ENCODE measurements around the gene PLA2G2C.
"Not testable (repeated sequence)": the region's sequence is repeated elsewhere in the genome, so short reads cannot be mapped to it uniquely, and the experiment has no call there.

PLA2G2C gene

DNA sequence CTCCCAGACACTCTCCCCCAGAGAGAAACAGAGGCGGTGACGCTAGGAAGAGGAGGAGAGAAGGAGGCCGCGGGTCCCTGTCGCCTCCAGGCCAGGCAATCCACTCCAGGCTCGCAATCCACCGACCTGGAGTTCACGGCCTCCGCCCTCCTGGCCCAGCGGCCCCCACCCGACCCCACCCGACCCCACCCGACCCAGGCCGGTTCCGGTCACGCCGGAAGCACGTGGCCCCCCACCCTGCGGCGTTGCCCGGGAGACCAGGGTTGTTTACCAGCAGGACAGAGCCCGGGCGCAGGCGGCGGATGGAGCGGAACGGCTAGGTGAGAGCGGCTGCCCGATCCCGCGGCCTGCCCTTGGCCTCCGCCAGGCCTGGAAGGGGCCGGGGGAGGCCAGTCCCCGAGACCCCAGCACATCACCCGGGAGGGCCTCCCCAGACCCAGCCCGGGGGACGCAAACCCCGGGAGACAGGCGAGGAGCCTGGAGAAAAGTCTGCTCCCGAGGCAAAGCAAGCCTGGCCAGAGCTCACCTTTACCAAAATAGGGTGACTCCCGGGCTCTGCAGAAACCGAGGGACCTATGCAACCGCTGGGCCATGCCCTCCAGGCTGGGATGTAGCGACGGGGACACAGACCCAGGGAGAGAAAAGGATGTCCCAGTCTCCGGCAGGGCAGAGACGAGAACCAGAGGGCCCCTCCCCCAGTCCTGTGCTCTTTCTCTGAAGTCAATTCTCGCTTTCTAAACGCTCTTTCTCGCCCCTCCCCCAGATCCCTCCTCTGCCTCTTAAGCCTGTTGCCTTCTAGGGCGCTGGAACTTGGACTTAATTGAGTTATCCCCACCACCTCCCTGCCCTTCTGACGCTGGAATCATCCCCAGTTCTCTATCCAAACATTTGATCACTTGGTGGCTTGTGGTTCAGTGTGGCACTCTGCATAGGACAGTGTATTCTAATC is at the start of gene PLA2G2C, which contains the start of gene UBXN10:
Gene PLA2G2C (minus strand): TSS at position 685 of the 949 bp plus-strand sequence. CDS start 9,155 bp downstream, outside the sequence.
Gene UBXN10 (plus strand): TSS at position 263 of the 949 bp plus-strand sequence. CDS start 4,466 bp downstream, outside the sequence.
- DNase-seq: peak; percentile 75

- DNase-seq: no peak
These were observed 48.6 kb upstream of the PLA2G2C start for GRCh38 chr1:20234788-20235535.

DNA sequence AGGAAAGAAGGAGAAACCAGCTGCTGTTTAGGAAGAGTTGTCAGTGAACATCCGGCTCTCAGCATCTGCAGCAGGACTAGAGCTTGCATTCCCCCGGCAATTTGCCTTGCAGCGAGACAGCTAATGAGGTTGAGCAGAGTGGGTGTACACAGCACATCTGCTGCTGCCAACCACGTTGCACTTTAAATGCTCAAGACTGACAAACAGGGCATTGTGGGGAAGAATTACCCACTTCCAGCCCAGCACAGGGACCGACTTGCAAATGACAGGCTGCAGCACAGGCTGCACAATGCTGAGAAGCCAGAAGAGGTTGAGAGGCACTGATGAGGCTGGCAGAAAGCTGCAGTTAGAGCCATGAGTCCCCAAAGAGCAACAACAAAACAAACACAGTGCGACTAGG is 47.5 kb upstream of the PLA2G2C start:
- no peak for DNase-seq

DNA sequence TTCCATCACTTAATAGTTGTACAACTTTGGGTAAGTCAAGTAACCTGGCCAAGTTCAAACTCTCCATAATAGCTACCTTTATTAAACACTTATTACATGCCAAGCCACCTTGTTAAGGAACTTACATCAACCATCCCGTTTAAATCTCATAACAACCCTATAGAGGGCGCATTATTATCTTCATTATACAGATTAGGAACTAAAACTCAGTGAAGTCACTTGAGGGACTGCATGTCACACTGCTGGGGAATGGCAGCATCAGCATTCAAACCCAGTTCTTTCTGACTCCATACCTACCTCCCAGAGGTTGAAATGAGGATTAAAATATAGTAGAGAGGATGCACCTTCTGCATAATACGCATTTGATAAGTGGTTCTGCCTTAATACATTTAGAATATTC is 47.1 kb upstream of the PLA2G2C start:
- DNase-seq: no peak

DNA sequence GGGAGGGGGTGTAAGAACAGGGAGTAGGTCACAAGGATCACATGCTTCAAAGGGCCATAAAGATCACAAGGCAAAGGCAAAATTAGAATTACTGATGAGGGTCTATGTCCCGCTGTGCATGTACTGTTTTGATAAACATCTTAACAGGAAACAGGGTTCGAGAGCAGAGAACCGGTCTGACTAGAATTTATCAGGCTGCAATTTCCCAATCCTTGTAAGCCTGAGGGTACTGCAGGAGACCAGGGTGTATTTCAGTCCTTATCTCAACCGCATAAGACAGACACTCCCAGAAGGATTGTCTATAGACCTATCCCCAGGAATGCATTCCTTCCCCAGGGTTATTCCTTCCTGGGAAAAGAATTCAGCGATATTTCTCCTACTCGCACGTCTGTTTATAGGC is 46.2 kb upstream of the PLA2G2C start:
- not testable (repeated sequence) for DNase-seq

- DNase-seq: no peak
These were observed 42.9 kb upstream of the PLA2G2C start for GRCh38 chr1:20229171-20229570.

- no peak for DNase-seq
These were observed 42.1 kb upstream of the PLA2G2C start for GRCh38 chr1:20228314-20228825.

- DNase-seq: no peak
These were observed 41.4 kb upstream of the PLA2G2C start for GRCh38 chr1:20227704-20228103.

GRCh38 chr1:20224546-20224945 is 38.2 kb upstream of the PLA2G2C start:
- no peak for DNase-seq

DNA sequence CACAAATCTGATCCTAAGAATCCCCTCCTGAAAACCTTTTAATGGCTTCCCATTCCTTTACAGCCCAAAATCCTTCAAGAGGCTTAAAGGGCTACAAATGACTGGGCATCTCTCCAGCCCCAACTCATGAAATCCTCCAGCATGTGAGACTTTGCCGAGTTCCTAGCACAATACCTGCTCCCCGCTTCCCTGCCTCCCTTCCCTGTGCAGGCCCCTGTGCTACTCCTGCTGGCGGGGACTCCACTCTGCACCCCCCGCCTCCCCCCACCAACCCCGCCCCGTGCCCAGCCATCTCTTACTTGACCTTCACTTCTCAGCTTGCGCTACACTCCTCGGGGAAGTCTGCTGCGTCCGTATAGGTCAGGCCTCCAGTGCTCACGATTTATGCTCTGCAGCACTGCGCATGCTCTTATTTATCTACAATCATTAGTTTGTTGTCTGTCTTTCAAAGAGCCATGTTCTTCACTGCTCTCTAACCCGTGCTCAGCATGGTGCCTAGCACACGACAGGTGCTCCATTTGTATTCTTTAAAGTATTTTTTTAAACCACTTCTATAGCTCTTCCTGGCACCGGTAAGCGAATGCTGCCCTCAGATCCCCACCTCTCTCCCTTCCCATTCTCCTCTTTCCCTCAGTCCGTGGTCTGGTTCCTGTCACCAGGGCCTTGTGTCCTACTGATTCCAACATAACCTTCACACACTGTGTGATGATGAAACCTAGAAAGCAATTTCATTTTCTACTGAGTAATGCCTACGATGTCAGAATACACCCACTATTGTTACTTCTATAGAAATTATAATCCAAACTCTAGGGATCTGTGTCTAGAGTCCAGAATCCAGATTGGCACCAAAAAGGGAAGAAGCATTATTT is 37.5 kb upstream of the PLA2G2C start:
- no peak for DNase-seq

- DNase-seq: no peak
These were observed 36.8 kb upstream of the PLA2G2C start for GRCh38 chr1:20223106-20223505.

GRCh38 chr1:20220036-20220435 is 33.7 kb upstream of the PLA2G2C start:
- no peak for DNase-seq

DNA sequence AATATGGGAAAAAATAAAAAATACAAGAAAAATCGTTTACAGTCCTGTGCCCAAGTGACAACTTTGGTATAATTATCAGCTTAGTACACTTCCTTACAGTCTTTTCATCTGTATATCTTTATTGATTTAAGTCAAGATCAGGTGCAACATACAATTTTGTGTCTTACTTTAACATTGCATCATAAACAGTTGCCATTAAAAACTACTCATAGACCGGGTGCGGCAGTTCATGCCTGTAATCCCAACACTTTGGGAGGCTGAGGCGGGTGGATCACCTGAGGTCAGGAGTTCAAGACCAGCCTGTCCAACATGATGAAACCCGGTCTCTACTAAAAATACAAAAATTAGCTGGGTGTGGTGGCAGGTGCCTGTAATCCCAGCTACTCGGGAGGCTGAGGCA is 32.7 kb upstream of the PLA2G2C start:
- DNase-seq: not testable (repeated sequence)

DNA sequence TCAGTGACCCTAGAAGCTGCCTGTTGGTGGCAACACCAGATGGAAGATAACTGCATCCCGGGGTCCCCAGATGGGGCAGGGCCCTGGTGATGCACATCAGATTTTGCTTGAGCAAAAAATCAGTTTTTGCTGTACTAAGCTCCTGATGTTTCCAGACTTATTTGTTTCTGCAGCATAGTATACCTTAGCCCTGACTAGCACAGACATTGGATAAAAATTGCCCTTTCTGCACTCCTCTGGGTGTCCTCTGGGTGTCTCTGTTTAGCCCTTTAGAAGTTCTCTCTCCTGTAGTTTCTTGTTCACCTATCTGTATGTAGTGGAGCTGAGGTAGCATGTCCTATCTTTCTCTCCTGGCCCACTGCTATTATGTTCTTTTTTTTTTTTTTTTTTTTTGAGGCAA is 30.3 kb upstream of the PLA2G2C start:
- no peak for DNase-seq

DNA sequence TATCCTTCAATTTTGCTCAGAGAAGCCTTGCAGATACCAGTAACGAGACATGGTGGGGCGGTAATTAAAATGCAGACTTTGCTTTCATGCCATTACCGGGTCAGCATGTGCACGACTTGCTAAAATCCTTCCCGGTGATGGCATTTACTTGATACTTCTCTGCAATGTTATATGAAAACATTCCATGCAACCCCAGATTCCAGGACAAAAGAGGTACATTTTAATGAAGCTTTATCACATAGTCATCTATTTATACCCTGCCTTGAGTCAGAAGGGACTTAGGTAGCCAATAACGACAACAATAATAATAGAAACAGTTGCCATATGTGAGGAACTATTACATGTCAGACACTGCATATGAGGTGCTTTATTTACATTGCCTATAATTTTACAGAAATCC is 29.4 kb upstream of the PLA2G2C start:
- no peak for DNase-seq

DNA sequence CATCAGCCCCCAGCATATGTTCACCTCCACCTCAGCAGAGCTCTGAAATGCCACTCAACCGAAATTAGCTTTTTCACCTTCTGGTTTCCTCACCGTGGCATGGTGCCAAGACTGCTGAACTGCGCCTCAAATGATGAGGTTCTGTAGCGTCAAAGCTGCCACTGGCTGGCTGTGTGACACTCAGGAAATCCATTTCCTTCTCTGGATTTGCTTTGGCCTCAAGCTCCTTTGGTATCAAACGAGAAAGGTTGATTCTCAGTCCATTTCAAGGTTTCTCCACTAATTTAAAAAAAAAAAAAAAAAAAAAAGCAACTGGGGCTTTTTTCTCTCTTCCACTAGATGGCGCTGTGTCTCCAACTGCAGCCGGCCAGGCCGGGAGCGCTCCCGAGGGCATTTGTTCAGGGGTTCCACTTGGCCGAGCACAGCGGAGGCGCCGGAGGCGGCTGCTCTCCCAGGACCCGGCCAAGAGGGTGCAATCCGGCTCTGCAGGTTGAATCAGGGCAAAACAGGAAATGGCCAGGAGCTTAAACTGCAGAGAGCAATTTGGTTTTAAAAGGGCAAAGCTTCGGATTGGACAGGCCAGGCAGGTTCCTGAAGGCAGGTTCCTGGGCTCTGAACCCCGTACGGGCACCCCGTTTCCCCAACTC is 26.5 kb upstream of the PLA2G2C start:
- DNase-seq: peak; percentile 49

- DNase-seq: no peak
These were observed 25.9 kb upstream of the PLA2G2C start for GRCh38 chr1:20212085-20212684.

GRCh38 chr1:20211511-20211931 is 25.2 kb upstream of the PLA2G2C start:
- DNase-seq: no peak

- no peak for DNase-seq
These were observed 24.6 kb upstream of the PLA2G2C start for GRCh38 chr1:20210736-20211460.

DNA sequence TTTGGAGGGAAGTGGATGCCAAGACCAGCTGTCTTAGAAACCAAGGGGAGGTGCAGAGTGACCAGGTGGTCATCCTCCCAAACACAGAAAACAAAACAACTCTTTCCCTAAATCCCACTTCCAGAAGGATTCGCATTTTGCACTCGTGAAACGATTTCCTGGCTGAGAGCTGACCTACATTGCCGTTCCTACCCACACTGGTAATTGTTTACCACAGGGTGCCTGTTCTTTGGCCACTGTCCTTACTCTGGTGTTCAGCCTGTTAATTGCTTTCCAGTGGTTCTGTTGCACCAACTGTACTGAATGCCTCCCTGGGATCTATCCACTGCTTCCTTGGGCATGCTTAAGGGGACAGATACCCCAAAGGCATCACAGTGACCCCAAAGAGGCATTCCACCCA is 23.2 kb upstream of the PLA2G2C start:
- no peak for DNase-seq

DNA sequence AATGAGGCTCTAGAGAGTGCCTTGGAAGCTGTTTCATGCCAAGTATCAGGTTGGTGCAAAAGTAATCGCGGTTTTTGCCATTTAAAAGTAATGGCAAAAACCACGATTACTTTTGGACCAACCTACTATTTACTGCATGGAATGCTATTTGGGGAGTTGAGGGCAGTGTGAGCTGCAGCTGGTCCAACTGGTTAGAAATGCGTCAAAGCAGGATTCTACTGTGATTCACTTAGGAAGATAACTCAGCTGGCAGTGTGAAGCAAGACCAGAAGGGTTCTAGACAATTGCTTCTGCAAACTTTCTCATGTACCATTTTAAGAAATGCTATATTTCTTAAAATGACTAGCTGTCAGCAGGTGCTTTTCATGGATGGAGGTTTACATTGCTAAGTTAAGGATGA is 21.2 kb upstream of the PLA2G2C start:
- no peak for DNase-seq
